ACHN (cell line): ENCODE data around the gene ARGLU1.

ENCODE experiments used
- DNase-seq: peaks from one replicate; pipeline ENCODE4 v3.0.0-alpha.2; 2015
- in situ Hi-C: cut with HindIII; loops from 2 replicates; pipeline ENCODE4 v1.10.0; 2017; ENCODE audit warnings: low sequenced_read_pairs, low pct_ligation_motif_present, low pct_unique_long_range_greater_than_20kb

Gene ARGLU1

GRCh38 chr13:106558527-106558926 lies 9.4 kb downstream of the ARGLU1 start:
- in situ Hi-C loops: no loop called here
- DNase-seq: no peak

DNA sequence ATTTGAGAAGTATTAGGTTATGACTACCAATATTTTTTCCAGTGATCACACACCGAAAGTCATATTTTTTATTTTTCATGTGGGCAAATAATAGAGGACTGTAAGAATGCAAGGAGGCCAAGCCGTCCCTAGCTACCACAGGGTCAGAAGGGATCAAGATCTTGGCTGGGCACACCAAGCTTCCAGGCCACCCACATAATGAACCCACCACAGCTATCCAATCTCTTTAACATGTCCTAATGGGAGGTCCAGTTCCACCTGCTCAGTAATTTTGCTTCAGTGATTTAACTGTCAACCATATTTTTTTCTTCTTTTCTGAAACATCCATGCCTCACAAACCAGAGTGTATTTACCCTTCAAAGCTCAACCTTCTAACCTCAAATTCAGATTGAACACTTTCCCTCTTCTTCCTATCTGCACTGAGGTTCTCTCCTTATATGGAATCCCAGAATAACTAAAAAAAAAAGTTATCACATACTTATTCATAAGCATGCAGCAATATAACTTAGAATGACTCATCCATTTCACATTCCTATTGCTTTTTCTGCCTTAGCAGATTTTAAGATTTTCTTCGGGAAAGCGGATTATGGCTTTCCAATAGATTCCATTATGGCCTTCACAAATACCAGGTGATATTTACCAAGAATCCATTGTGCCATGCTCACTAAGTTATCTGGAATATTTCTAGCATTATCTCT lies 12.2 kb downstream of the ARGLU1 start:
- no peak for DNase-seq
- in situ Hi-C loops: no loop called here

- in situ Hi-C loops: no loop called here
- DNase-seq: no peak
These were observed 16.2 kb downstream of the ARGLU1 start for GRCh38 chr13:106551751-106552150.

DNA sequence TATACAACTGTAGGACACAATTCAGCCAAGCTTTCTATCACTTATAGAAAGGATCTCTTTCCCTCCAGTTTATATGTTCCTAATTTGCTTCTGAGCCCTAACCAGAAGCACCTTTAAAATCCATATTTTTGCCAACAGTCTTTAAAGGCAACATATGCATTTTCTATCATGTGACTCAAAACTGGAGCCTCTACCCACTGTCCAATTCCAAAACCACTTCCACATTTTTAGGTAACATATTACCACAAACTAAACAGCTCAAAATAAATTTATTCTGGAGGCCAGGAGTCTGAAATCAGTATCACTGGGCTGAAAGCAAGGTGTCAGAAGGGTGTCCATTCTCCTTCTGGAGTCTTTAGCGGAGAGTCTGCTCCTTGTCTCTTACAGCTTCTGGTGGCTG lies 16.6 kb downstream of the ARGLU1 start:
- in situ Hi-C loops: no loop called here
- DNase-seq: no peak

- no peak for DNase-seq
- in situ Hi-C loops: no loop called here
These were observed 17.3 kb downstream of the ARGLU1 start for GRCh38 chr13:106550570-106551135.

DNA sequence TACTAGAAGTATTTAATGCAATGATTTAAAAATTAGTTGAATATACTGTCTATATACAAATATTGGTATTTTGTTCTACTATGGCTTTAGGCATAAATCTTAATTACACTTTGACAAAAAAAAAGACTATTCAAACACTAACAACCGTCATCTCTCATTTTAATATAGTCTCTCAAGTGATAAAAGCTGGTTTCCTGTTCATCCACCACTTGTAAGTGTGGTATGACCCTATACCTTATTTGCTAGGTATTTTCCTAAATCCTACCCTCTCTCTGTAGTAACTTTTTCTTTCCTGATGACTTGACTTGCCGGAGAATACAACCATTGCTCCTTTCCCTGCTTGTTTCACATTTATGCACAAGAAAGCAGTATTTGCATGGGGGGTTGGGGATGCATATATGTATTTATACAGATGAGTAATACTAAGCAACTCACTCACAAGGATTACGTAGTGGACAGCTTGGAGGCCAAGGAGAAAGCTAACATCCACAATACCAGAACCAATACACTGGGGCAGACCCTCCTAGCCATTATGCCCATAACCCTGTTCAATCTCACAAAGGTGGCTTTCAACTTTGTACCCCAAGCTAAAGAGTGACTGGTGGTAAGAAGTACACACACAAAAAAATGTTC lies 19.8 kb downstream of the ARGLU1 start:
- DNase-seq: no peak
- in situ Hi-C loops: no loop called here

DNA sequence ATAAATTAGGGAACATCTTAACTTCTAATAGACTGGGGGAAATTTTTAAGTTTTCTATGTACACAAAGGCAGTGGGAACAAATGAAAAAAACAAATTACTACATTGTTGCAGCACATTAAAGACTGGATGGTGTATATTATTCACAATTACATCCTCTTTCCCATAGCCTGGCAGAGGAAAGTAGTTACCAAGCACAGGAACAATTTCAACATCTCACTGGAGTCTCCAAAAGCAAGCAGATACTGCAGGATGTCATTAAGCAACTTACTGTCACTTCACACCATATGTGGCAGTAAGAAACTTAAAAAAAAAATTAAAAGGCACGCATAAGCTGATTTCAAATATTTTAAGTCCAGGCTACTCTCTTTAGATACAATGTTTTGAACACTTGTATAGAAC lies 26.1 kb downstream of the ARGLU1 start:
- DNase-seq: no peak
- in situ Hi-C loops: no loop called here

- no peak for DNase-seq
- in situ Hi-C loops: no loop called here
These were observed 27.3 kb downstream of the ARGLU1 start for GRCh38 chr13:106540613-106541012.

DNA sequence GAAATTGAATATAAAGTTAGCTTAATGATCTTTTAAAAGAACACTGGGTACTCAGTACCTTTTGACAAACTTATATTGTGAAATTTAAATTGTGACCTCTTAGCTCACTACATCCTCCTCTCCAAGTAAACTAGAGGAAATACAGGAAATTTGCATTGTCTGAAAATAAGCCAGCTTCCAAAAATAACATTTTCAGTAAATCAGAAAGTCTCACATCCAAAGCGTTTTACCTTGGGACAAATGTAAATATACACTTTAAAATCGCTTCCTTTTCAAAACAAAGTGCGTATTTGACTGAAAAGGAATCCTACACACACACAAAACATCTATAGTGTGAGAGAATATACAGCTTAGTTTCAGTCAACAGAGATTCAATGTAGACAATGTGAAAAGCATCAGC lies 30.4 kb downstream of the ARGLU1 start:
- in situ Hi-C loops: no loop called here
- DNase-seq: no peak

DNA sequence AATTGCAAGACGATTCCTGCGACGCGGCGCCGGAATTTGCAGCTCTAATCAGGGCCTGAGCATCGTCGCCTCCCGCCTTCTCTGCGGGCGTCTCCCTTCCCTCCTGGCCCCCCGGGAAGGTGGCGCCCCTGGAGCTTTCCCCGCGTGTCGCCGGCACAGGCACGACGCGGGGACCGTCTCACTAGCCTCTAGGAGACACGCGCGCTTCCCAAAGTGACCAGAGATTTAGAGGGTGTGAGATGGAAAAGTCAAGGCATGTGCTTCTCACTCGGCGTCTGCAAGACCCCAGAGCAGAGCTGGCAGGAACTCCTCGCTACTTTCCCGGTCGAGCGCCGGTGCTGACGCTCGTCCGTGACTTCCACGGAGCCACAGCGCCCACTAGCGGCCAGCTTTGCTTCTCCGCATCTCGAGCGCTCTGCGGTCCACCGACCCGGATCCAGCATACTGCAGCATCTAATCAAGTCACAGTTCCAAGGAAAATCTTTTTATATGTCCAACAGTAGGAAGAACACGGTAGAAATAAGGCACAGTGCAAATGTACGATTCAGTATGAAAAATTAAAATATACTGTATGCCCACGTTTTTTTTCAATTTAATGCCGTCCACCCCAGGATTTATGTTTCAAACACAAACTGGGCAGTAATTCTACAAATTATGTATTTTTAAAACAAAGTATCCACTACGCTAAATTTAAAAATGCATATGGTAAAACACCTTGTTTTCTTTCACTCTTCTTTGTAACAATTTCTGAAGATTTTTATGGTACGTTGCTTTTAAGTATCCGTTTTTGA lies 31.5 kb downstream of the ARGLU1 start:
- in situ Hi-C loops: no loop called here

GRCh38 chr13:106535552-106536243 lies 32.2 kb downstream of the ARGLU1 start, which contains the start of gene EFNB2:
EFNB2 (minus strand) TSS chr13:106535662; CDS start chr13:106534964, 698 bp downstream.
- peak; percentile 91 for DNase-seq
- in situ Hi-C loops: no loop called here

More for the DNA sequence above, 31.5 kb downstream of the ARGLU1 start:
- DNase-seq: peak; percentile 76

- in situ Hi-C loops: no loop called here
- DNase-seq: peak; percentile 25
These were observed 33.0 kb downstream of the ARGLU1 start for GRCh38 chr13:106534639-106535551.

GRCh38 chr13:106533943-106534638 lies 33.8 kb downstream of the ARGLU1 start:
- peak; percentile 61 for DNase-seq
- in situ Hi-C loops: no loop called here

DNA sequence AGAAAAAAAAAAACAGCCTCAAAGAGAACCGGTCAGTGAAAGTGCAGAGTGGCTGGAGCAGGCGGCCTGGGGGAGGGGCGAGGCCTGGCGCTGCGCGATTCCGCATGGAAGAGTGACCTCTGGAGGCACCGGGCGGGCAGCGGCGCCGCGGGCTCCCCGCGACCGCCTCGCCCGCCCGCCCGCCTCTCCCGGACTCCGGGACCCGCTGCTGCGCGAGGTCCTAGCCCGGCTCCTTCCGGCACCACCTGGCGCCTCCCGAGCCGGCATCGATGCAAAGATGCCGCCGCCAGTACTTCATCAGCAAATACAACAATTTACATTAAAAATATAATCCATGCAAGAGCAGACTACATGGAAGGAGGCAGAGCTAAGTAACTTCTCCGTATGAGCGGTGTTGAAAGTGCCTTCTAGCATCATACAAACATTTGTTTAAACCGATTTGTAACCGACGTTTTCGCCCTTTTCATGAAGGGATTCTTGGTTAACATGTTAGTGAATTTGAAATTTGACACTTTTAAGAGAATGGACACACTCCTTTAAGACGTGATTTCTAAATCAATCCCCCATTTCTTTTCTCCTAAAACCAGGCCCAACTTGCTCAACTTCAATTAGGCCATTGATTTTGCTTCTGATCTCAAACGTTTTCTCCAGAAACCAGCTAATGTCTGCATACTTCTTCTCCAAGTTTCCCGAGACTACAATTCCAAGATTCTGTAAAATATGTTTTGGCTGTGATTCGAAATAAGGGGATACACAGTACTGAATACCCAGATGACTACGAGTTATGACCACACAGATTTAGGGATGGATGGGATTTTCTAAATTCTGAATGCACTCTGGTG lies 34.6 kb downstream of the ARGLU1 start:
- in situ Hi-C loops: no loop called here
- peak; percentile 78 for DNase-seq

GRCh38 chr13:106532111-106532929 lies 35.6 kb downstream of the ARGLU1 start:
- in situ Hi-C loops: no loop called here

More at GRCh38 chr13:106532111-106532929, 35.6 kb downstream of the ARGLU1 start:
- DNase-seq: peak; percentile 18
